HPDE6-E6E7 (cell line): ENCODE data around the gene TPMT.
"Not testable (repeated sequence)": the region's sequence is repeated elsewhere in the genome, so short reads cannot be mapped to it uniquely, and the experiment has no call there.

Source experiments
- DNase-seq: peaks from one replicate; pipeline ENCODE4 v3.0.0; 2011; ENCODE audit warnings: missing footprints; ENCODE audit errors: extremely low spot score

The TPMT gene

GRCh38 chr6:18155864-18156421, 1.1 kb upstream of the TPMT start:
- peak; percentile 91 for DNase-seq

- DNase-seq = peak; percentile 96
These were observed 430 bp upstream of the TPMT start, which contains the start of gene KDM1B for GRCh38 chr6:18155150-18155863. Gene KDM1B, plus strand, starts transcription at chr6:18155422. Its CDS starts 4,474 bp downstream, at chr6:18159896.

- no peak for DNase-seq
These were observed 1.6 kb downstream of the TPMT start for GRCh38 chr6:18153311-18153703.

GRCh38 chr6:18151801-18152200, 3.1 kb downstream of the TPMT start:
- no peak for DNase-seq

- DNase-seq = not testable (repeated sequence)
These were observed 3.5 kb downstream of the TPMT start for GRCh38 chr6:18151391-18151790.

- no peak for DNase-seq
These were observed 6.4 kb downstream of the TPMT start for GRCh38 chr6:18148304-18149025.

- DNase-seq = no peak
These were observed 7.3 kb downstream of the TPMT start for GRCh38 chr6:18147616-18148015.

- no peak for DNase-seq
These were observed 7.7 kb downstream of the TPMT start for GRCh38 chr6:18147160-18147559.

GRCh38 chr6:18142591-18142861, 12.4 kb downstream of the TPMT start:
- no peak for DNase-seq

- no peak for DNase-seq
These were observed 12.9 kb downstream of the TPMT start for GRCh38 chr6:18141805-18142590.

GRCh38 chr6:18139935-18140621, 14.8 kb downstream of the TPMT start:
- no peak for DNase-seq

GRCh38 chr6:18138906-18139305, 16.0 kb downstream of the TPMT start:
- DNase-seq = no peak

- DNase-seq = no peak
These were observed 18.6 kb downstream of the TPMT start for GRCh38 chr6:18136260-18136659.

GRCh38 chr6:18135171-18135570, 19.7 kb downstream of the TPMT start:
- no peak for DNase-seq

- no peak for DNase-seq
These were observed 22.5 kb downstream of the TPMT start for GRCh38 chr6:18132346-18132745.

- no peak for DNase-seq
These were observed 28.8 kb downstream of the TPMT start for GRCh38 chr6:18126121-18126520.

- DNase-seq = peak; percentile 81
These were observed 32.5 kb downstream of the TPMT start, which contains the start of gene NHLRC1 for GRCh38 chr6:18122128-18123093. Gene NHLRC1, minus strand, starts transcription at chr6:18122677. Its CDS starts 71 bp downstream, at chr6:18122606.

GRCh38 chr6:18121580-18122127, 33.2 kb downstream of the TPMT start:
- DNase-seq = no peak

- no peak for DNase-seq
These were observed 35.6 kb downstream of the TPMT start for GRCh38 chr6:18119236-18119635.

GRCh38 chr6:18118330-18118729, 36.5 kb downstream of the TPMT start:
- DNase-seq = no peak
